C4-2B (cell line): ENCODE measurements around the gene CASD1.

ENCODE experiments used
- ZFX ChIP-seq: fragments of 450-650 bp; IDR thresholded peaks from 2 replicates; pipeline ENCODE4 v1.6.1; 2017
- TF ChIP-seq, protein P1 (sequence below): fragments of 450-650 bp; conservative IDR thresholded peaks from 2 replicates; pipeline ENCODE4 v1.5.1; 2017; ENCODE audit warnings: mild to moderate bottlenecking

DNA sequence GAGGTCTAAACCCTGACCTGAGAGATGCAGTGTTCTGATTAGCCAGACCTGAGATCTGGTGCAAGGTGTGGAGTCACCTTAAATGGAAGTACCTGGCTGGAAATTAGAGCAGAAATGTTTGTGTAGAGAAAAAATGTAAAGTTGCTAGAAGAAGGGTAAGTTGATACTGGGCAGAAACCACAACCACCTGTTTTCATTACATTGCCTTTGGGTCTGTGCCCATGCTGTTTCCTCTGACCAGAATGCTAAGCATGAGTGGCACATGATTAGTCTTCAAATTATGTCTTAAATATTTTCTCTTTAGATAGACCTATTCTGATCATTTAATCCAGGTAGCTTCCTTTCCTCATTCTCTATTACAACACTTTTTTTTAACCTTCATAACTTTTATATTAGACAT, 69.0 kb downstream of the CASD1 start:
- TF ChIP-seq, protein P1, sequence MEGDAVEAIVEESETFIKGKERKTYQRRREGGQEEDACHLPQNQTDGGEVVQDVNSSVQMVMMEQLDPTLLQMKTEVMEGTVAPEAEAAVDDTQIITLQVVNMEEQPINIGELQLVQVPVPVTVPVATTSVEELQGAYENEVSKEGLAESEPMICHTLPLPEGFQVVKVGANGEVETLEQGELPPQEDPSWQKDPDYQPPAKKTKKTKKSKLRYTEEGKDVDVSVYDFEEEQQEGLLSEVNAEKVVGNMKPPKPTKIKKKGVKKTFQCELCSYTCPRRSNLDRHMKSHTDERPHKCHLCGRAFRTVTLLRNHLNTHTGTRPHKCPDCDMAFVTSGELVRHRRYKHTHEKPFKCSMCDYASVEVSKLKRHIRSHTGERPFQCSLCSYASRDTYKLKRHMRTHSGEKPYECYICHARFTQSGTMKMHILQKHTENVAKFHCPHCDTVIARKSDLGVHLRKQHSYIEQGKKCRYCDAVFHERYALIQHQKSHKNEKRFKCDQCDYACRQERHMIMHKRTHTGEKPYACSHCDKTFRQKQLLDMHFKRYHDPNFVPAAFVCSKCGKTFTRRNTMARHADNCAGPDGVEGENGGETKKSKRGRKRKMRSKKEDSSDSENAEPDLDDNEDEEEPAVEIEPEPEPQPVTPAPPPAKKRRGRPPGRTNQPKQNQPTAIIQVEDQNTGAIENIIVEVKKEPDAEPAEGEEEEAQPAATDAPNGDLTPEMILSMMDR, result no peak
- TF ChIP-seq ZFX, result no peak
